Activated CD4-positive, alpha-beta T cell treated with anti-CD3 and anti-CD28 coated beads for 36 hours (primary cell): ENCODE data around the gene CASK. TPM values are rescaled to one million over a fixed set of nuclear protein-coding genes. Genes with fewer than 3 reads are reported as not detected.
"Not testable (repeated sequence)": the region's sequence is repeated elsewhere in the genome, so short reads cannot be mapped to it uniquely, and the experiment has no call there.

Source experiments
- ATAC-seq: fragments of 200-7000 bp; cut with Tn5 transposase; one replicate; pipeline ENCODE4 v1.10.0; 2021; ENCODE audit warnings: mild to moderate bottlenecking, moderate library complexity
- CTCF ChIA-PET: fragments of 350-600 bp; sonication (Branson Sonifier 250); formaldehyde crosslinking; loops from one replicate; lab custom pipeline; 2021; ENCODE audit warnings: antibody characterized with exemption; lab: Charles Lee
- POLR2A ChIA-PET: fragments of 350-600 bp; sonication (Branson Sonifier 250); formaldehyde crosslinking; loops from one replicate; lab custom pipeline; 2021; ENCODE audit warnings: antibody characterized with exemption, inconsistent platforms; lab: Charles Lee
- DNase-seq: peaks from one replicate; pipeline ENCODE4 v3.0.0-alpha.2; 2020
- H3K27ac Mint-ChIP-seq: one replicate; pipeline ENCODE4 v1.8.0; 2021; ENCODE audit warnings: mixed read lengths
- H3K27me3 Mint-ChIP-seq: one replicate; pipeline ENCODE4 v1.8.0; 2021; ENCODE audit warnings: mixed read lengths
- H3K36me3 Mint-ChIP-seq: one replicate; pipeline ENCODE4 v1.8.0; 2021; ENCODE audit warnings: low read depth, mixed read lengths
- H3K4me1 Mint-ChIP-seq: one replicate; pipeline ENCODE4 v1.8.0; 2021; ENCODE audit warnings: mixed read lengths
- H3K4me3 Mint-ChIP-seq: one replicate; pipeline ENCODE4 v1.8.0; 2021; ENCODE audit warnings: mild to moderate bottlenecking, moderate library complexity, mixed read lengths
- H3K9me3 Mint-ChIP-seq: one replicate; pipeline ENCODE4 v1.8.0; 2021; ENCODE audit warnings: low read depth, mixed read lengths
- intact Hi-C, 2 experiments: fragments of 100-400 bp; cut with DNase I in 1 of 2; cut with micrococcal nuclease in 1 of 2; formaldehyde crosslinking; loops; one replicate each; pipeline versions ENCODE4 v1.14.2 to v1.15.1; 2022 to 2024; cut with DNase I, micrococcal nuclease
- total RNA-seq, 2 experiments: library from RNA; stranded (reverse); gene quantifications; one replicate each; pipeline ENCODE4 v1.2.3, GENCODE V29; 2021

CASK gene
- total RNA-seq, 2 experiments from 2014 or later: 14.4 to 15.0 TPM

DNA sequence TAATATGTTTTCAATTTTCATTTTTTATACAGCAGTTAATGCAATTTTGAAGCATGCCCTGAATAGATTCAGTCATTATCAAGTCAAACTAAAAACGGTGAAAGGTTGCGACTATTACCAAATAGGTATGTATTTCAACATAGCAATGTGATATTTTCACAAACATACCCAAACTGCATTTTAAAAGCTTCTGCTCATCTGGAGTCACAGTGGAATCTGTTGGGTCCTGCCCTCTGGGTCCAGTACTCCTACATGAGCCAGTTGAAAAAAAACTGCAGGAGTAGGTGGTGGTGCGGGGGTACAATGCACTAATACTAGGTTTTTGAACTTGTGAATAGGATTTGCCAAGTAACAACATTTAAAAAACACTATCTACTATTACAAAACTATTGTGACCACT is 233.6 kb downstream of the CASK start:
- intact Hi-C loops: no loop called here
- Mint-ChIP-seq H3K36me3 (peaks cover 7% of the 10 kb centered on the region), H3K4me3 (no peak overlapping the region), H3K4me1 (peaks cover 39% of the 10 kb centered on the region), H3K9me3 (no peaks in the 10 kb centered on the region), H3K27ac (no peak overlapping the region), H3K27me3 (no peaks in the 10 kb centered on the region)
- DNase-seq (no peak), ATAC-seq (no peak)
- POLR2A ChIA-PET: no interaction called here
- CTCF ChIA-PET: no interaction called here

DNA sequence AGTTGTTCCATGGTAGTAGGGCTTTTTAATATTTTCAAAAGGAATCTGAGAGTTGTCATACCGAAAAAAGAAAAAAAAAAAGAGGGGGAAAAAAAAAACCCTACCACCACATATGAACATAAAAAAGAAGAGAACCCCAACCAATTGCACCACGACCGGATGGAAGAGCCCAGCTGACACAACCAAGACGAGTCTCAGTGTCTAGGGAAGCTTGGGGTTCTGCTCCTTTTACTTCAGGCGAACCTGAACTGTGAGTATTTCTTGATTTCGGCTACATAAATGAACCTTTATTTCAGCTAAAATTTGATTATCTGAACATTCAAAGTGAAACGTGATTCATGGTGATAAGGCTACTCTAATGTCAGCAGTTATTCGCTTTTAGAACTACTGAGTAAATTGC is 234.5 kb downstream of the CASK start, which contains the start of gene GPR34:
GPR34 (plus strand) TSS at position 139 of the 400 bp plus-strand sequence. CDS start 6,661 bp downstream, outside the sequence.
- ChIA-PET POLR2A (interaction anchor here (0.8 kb wide), 1 partner anchor 132 kb away, joined by 3 read pairs; no protein-coding TSS in a partner anchor), CTCF (no interaction called here)
- H3K36me3 Mint-ChIP-seq: peaks cover 4% of the 10 kb centered on the region
- no peak within 1 kb of the TSS for H3K4me3 Mint-ChIP-seq
- no peak within 1 kb of the TSS for H3K27ac Mint-ChIP-seq
- H3K27me3 Mint-ChIP-seq: no peaks in the 10 kb centered on the region
- intact Hi-C loops: no loop called here
- ATAC-seq: peak; percentile 69
- peak; percentile 46 for DNase-seq
- H3K9me3 Mint-ChIP-seq: no peaks in the 10 kb centered on the region
- H3K4me1 Mint-ChIP-seq: peaks cover 35% of the 10 kb centered on the region

DNA sequence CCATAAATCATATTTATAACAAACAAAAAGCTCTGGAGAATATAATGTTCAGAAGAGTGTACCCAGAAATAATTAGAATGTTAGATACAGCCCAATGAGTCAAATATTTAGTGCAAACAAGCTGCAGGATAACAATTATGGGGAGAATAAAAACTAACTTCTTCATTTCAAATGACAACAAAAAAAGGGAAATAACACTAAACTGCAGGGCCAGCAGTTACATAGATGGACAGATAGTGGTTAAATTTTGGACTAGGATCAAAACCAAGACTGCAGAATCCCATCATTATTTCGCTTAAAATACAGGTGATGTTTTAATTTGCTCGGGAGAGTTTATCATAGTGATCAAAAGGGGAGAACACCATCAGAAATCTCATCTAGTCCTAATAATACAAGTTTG is 235.2 kb downstream of the CASK start:
- DNase-seq (no peak), ATAC-seq (no peak)
- H3K4me3 Mint-ChIP-seq: no peak overlapping the region
- intact Hi-C loops: no loop called here
- POLR2A ChIA-PET: interaction anchor here (0.8 kb wide), 1 partner anchor 132 kb away, joined by 3 read pairs; no protein-coding TSS in a partner anchor
- no peaks in the 10 kb centered on the region for H3K27me3 Mint-ChIP-seq
- no peaks in the 10 kb centered on the region for H3K9me3 Mint-ChIP-seq
- CTCF ChIA-PET: no interaction called here
- H3K27ac Mint-ChIP-seq: no peak overlapping the region
- peaks cover 29% of the 10 kb centered on the region for H3K4me1 Mint-ChIP-seq
- H3K36me3 Mint-ChIP-seq: peaks cover 2% of the 10 kb centered on the region

DNA sequence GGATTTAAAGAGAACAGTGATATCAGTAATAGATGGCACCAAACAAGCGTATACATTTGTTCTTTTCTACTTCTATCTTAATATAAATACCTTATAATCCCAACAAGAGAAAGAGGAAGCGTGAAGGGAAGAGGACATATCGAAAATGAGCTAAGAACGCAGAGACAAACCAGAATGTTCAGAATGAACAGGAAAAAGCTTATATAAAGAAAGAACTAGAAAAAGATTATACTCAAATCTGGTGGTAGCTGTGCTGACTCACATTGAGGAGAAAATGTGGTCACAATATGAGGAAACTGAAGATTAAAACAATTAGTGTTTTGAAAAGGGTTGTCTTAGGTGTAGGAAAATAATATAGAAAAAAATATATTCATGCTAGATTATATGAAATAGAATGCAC is 236.6 kb downstream of the CASK start:
- Mint-ChIP-seq H3K36me3 (no peaks in the 10 kb centered on the region), H3K27ac (no peak overlapping the region), H3K9me3 (no peaks in the 10 kb centered on the region), H3K27me3 (no peaks in the 10 kb centered on the region), H3K4me3 (no peak overlapping the region), H3K4me1 (peaks cover 22% of the 10 kb centered on the region)
- CTCF ChIA-PET: interaction anchor here (0.6 kb wide), 2 partner anchors 25 to 209 kb away, joined by 3 to 5 read pairs; no protein-coding TSS in a partner anchor
- POLR2A ChIA-PET: no interaction called here
- ATAC-seq: no peak
- intact Hi-C loops: no loop called here
- DNase-seq: no peak

DNA sequence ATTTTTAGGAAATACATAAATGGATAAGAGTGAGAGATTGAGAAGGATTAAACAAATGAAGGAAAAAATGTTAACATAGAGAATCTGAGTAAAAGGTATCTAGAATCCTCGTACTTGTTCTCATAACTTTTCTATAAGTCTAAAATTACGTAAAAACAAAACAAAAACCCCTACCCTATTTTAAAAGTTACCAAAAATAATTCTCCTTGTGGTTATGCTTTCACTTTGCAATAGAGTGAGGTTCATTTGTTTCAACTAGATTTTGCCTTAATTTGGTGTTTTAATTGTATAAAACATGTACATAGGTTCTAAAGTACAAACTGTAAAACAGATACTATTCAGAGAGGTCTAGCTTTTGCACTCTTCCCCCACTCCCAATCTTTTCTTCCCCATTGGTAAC is 238.4 kb downstream of the CASK start:
- ATAC-seq (no peak), DNase-seq (no peak)
- H3K9me3 Mint-ChIP-seq: no peaks in the 10 kb centered on the region
- ChIA-PET POLR2A (no interaction called here), CTCF (no interaction called here)
- no peak overlapping the region for H3K4me3 Mint-ChIP-seq
- no peaks in the 10 kb centered on the region for H3K36me3 Mint-ChIP-seq
- H3K27me3 Mint-ChIP-seq: no peaks in the 10 kb centered on the region
- no peak overlapping the region for H3K27ac Mint-ChIP-seq
- intact Hi-C loops: no loop called here
- peaks cover 22% of the 10 kb centered on the region for H3K4me1 Mint-ChIP-seq

DNA sequence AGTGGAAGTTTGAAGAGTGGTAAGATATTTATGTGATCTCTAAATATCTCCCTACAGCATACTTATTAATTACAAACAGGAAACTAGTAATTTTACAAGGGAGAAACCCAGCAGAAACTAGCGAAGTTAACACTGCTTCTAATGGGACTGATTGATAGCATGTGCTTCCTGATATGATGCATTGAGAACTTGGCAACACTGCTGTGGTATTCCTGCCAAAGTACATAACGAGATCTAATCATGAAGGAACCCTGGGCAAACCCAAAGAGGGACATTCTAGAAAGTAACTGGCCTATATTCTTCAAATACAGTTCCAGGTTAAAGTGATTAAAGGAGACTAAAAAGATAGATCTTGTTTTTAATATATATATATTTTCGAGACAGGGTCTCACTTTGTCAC is 239.2 kb downstream of the CASK start:
- no peak overlapping the region for H3K4me3 Mint-ChIP-seq
- no peaks in the 10 kb centered on the region for H3K36me3 Mint-ChIP-seq
- ATAC-seq: no peak

DNA sequence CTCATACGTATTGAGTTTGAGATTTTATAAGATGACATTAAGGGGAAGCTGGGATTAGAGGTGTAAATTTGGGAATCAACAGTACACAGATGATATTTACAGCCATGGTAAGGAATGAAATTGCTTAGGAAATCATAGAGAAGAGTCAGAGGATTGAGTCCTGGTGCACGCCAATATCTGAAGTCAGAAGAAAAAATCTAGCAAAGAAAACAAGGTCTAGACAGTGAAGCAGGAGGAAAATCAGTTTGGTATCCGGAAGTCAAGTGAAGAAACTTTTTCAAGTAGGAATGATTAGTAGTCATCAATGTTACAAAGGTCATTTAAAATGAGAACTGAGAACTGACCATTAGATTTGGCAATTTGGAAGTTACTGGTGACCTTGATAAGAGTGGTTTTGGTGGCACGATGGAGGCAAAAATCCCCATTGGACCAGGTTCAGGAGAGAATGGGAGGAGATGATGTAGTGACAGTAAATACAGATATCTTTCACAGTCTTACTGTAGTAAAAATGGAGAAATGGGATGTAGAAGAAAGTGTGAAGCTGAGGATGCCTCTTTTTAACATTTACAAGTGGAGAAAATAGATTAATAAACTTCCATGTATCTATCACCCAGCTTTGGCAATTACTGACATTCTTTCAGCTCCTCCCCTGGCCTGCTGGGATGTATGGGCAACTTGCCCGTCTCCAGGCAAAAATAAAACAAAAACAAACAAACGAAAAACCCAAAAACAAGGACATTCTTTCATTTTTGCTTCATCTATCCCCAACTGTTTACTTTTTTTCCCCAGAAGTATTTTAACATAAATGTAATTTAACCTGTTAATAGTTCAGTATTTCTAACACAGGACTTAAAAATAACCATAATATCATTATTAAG is 245.9 kb downstream of the CASK start:
- H3K27me3 Mint-ChIP-seq: no peaks in the 10 kb centered on the region
- ATAC-seq (no peak), DNase-seq (no peak)
- intact Hi-C loops: no loop called here
- H3K4me1 Mint-ChIP-seq: peaks cover 9% of the 10 kb centered on the region
- H3K36me3 Mint-ChIP-seq: peaks cover 9% of the 10 kb centered on the region
- no peak overlapping the region for H3K27ac Mint-ChIP-seq
- ChIA-PET POLR2A (no interaction called here), CTCF (interaction anchor here (1.4 kb wide), 1 partner anchor 11 kb away, joined by 3 read pairs; no protein-coding TSS in a partner anchor)
- no peak overlapping the region for H3K4me3 Mint-ChIP-seq
- H3K9me3 Mint-ChIP-seq: no peaks in the 10 kb centered on the region

More for the DNA sequence above, 239.2 kb downstream of the CASK start:
- POLR2A ChIA-PET: no interaction called here
- CTCF ChIA-PET: no interaction called here
- Mint-ChIP-seq H3K27ac (no peak overlapping the region), H3K27me3 (no peaks in the 10 kb centered on the region), H3K4me1 (peaks cover 20% of the 10 kb centered on the region), H3K9me3 (no peaks in the 10 kb centered on the region)
- DNase-seq: no peak
- intact Hi-C loops: no loop called here

DNA sequence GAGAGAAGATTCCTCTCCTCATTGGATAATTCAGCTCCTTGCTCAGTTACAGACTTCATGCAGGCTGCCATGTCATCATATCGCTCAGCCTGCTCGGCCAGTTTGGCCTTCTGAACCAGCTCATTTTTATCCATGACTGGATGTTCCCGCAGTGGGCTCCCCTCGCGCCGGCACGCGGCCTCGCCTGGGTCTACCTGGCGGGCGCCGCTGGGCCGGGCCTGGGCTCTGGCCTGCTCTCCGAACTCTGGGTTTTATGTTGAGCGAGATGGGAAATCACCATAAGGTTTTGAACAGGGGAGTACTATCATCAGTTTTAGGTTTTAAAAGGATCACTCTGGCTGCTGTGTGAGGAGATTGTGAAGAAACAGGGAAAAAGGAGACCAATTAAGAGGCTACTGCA is 247.0 kb downstream of the CASK start:
- H3K9me3 Mint-ChIP-seq, CTCF ChIA-PET, DNase-seq, H3K36me3 Mint-ChIP-seq, POLR2A ChIA-PET, H3K27ac Mint-ChIP-seq, H3K4me3 Mint-ChIP-seq, intact Hi-C loops, ATAC-seq, H3K4me1 Mint-ChIP-seq, H3K27me3 Mint-ChIP-seq: not testable (repeated sequence)

DNA sequence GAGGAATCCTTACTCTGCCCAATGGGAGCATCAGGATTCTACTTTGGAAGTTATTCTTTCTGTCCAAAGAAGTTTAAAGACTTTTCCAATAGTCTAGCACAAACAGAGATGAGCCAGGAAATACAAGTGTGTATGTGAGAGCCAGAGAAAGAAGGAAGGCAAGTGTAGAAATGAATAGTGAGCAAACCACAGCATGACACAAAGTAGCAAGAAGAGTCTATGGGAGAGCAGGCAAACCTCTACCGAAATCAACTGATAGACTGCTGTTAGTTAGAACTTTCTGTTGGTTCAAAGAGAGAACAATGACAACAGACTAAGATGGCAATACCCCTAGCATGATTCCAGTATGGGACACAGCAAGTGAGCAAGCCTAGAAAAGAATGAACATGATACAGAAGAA is 250.7 kb downstream of the CASK start:
- DNase-seq: no peak
- H3K36me3 Mint-ChIP-seq: peaks cover 14% of the 10 kb centered on the region
- H3K4me1 Mint-ChIP-seq: peaks cover 16% of the 10 kb centered on the region
- no peak overlapping the region for H3K27ac Mint-ChIP-seq
- no peaks in the 10 kb centered on the region for H3K9me3 Mint-ChIP-seq
- no peak overlapping the region for H3K4me3 Mint-ChIP-seq
- CTCF ChIA-PET: no interaction called here
- POLR2A ChIA-PET: interaction anchor here (0.8 kb wide), 1 partner anchor 374 kb away, joined by 3 read pairs; no protein-coding TSS in a partner anchor
- ATAC-seq: peak; percentile 74
- intact Hi-C loops: no loop called here
- H3K27me3 Mint-ChIP-seq: no peaks in the 10 kb centered on the region

DNA sequence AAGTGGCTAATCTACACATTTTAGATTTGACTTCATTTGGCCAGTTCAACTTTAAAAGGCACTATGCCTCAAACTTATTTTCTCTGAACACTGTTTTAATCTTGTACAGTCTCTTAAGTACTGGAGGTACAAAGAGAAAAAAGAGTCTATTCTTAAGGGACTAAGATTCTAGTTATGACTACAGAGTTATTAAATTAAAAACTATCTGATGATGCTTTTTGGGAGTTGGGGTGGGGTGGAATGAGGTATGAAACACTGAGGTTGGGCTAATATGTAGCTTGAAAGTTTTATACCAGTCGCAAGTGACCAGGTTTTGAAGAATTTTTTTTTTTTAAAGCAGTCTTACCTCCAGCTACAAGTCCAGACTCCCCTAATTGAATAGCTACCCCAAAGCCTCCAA is 252.3 kb downstream of the CASK start:
- ChIA-PET POLR2A (no interaction called here), CTCF (no interaction called here)
- peaks cover 13% of the 10 kb centered on the region for H3K36me3 Mint-ChIP-seq
- no peak overlapping the region for H3K27ac Mint-ChIP-seq
- DNase-seq: no peak
- ATAC-seq: no peak
- H3K4me1 Mint-ChIP-seq: peaks cover 26% of the 10 kb centered on the region
- intact Hi-C loops: no loop called here
- no peaks in the 10 kb centered on the region for H3K9me3 Mint-ChIP-seq
- H3K4me3 Mint-ChIP-seq: no peak overlapping the region
- H3K27me3 Mint-ChIP-seq: no peaks in the 10 kb centered on the region

DNA sequence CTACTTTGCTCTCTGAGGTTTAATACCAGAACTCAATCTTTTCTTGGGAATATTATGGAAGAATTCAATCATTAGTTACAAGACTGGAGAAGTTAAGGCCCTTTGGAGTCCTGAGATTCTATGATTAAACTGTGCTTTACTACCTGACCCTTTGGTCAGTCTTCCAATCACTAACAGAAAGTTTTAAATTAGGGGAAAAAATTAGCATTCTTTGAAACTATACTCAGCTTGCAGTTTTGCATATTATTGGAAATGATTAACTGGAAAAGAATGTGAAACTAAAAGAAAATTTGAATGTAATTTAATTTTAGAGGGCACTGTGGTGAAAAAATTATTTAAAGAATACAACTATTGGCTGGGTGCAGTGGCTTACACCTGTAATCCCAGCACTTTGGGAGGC is 253.2 kb downstream of the CASK start:
- Mint-ChIP-seq H3K9me3 (no peaks in the 10 kb centered on the region), H3K4me1 (peaks cover 35% of the 10 kb centered on the region), H3K36me3 (peaks cover 17% of the 10 kb centered on the region), H3K27me3 (no peaks in the 10 kb centered on the region), H3K27ac (no peak overlapping the region), H3K4me3 (no peak overlapping the region)
- CTCF ChIA-PET: no interaction called here
- no peak for ATAC-seq
- POLR2A ChIA-PET: no interaction called here
- no peak for DNase-seq
- intact Hi-C loops: no loop called here

DNA sequence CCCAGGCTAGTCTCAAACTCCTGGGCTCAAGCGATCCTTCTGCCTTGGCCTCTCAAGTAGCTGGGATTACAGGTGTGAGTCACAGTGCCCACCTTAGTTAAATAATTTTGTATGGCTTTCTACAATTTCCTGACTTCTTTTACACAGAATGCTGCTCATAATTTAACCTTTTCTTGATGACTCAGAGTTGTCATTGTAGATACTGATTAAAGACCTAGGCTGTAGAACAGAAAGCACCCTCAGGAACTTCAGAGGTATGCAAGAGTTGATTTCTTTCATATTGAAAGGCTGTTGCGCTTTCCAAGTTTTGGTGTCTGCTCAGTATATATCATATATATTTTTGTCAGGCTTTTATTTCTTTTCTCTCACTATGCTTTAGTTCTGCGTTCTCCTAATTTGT is 255.7 kb downstream of the CASK start:
- Mint-ChIP-seq H3K27ac (no peak overlapping the region), H3K4me3 (no peak overlapping the region), H3K27me3 (no peaks in the 10 kb centered on the region), H3K9me3 (no peaks in the 10 kb centered on the region), H3K4me1 (peaks cover 41% of the 10 kb centered on the region), H3K36me3 (peaks cover 14% of the 10 kb centered on the region)
- ChIA-PET CTCF (no interaction called here), POLR2A (no interaction called here)
- no peak for ATAC-seq
- no peak for DNase-seq
- intact Hi-C loops: loop anchor here (5.0 to 10.0 kb wide), 2 partner anchors 35 to 57 kb away; partner anchors contain the start of gene GPR82 (in 1 of the 2)
